ENCODE data around the gene SETD7. TPM values are rescaled to one million over a fixed set of nuclear protein-coding genes. Genes with fewer than 3 reads are reported as not detected.
"Not testable (repeated sequence)": the region's sequence is repeated elsewhere in the genome, so short reads cannot be mapped to it uniquely, and the experiment has no call there.

SETD7 gene
- polyA plus RNA-seq, 4 donors: 11.6 to 32.3 (median 15.4) TPM

DNA sequence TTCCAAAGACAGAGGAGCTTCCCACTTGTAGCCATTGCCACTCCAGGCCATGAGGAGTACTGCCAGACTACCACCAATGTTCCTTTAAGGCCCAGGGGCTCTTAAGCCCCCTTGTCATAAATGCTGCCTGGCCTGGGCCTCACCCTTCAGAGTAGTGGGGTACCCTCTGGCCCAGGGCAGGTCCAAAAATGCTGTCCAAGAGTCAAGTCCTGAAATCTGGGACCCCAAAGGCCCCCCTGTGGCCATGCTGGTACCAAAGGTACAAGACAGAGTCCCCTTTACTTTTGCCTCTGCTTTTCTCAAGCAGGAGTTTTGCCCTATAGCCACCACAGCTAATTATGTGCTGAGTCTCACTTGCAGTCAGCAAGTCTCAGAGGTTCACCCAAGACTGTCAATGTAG, 85.7 kb downstream of the SETD7 start:
- no peak for DNase-seq (ENCODE audit: low read depth in 4 of 4, low spot score in 3 of 4)

- no peak for DNase-seq (ENCODE audit: low read depth in 4 of 4, low spot score in 3 of 4)
Measured at GRCh38 chr4:139469869-139470268, 86.2 kb downstream of the SETD7 start.

DNA sequence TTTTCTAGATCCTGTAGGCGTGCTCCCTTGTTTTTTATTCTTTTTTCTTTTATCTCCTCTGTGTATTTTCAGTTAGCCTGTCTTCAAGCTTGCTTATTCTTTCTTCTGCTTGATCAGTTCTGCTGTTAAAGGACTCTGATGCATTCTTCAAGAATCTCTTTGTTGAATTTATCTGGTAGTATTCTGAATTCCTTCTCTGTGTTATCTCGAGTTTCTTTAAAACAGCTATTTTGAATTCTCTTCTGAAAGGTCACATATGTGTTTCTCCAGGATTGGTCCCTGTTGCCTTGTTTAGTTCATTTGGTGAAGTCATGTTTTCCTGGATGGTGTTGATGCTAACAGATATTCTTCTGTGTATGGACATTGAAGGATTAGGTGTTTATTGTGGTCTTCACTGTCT, 86.8 kb downstream of the SETD7 start:
- no peak for DNase-seq (ENCODE audit: low read depth in 4 of 4, low spot score in 3 of 4)

- not testable (repeated sequence) for DNase-seq (ENCODE audit: low read depth in 4 of 4, low spot score in 3 of 4)
Measured at GRCh38 chr4:139468756-139469155, 87.3 kb downstream of the SETD7 start.

DNA sequence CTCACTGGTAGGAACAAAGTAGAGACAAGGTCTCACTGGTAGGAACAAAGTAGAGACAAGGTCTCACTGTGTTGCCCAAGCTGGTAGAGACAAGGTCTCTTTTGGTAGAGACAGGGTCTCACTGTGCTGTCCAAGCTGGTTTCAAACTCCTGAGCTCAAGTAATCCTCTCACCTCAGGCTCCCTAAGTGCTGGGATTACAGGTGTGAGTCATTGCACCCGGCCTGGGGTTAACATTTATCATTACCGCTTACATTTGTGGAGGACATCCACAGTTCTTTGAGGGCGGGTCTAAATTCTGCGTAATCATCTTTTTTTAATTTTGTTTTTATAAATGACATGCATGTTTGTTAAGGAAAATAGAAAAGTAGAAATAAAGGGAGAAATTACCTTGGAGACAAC, 90.1 kb downstream of the SETD7 start:
- no peak for DNase-seq (ENCODE audit: low read depth in 4 of 4, low spot score in 3 of 4)

- not testable (repeated sequence) for DNase-seq (ENCODE audit: low read depth in 4 of 4, low spot score in 3 of 4)
Measured at GRCh38 chr4:139464512-139464911, 91.5 kb downstream of the SETD7 start.

DNA sequence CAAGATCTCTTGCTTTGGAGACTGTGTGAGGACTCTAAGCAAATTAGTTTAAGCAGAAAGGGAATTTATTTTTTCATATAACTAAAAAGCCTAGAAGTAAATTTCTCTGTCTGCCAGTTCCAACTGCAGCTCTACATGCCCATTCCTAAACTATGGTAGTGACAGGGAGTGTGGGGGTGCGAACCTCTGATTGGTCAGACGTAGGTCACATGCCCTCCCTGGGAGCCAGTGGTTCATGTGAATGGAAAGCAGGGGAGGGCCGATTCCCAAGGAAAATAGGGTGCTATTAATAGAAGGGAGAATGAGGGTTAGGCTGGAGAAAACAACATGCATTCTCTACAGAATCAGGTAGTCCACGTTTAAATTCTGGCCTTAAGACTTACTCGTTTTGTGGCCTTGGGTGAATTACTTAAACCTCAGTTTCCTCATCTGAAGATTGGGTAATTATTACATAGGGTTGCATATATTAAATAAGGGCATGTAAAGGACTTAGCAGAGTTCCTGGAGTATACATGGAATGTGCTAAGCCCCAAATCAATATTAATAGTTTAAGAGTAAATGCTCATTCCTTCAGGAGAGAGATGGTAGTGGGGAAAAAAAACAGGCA, 94.9 kb downstream of the SETD7 start:
- DNase-seq (ENCODE audit: low read depth in 4 of 4, low spot score in 3 of 4): no peak

GRCh38 chr4:139460565-139460964, 95.5 kb downstream of the SETD7 start:
- DNase-seq (ENCODE audit: low read depth in 4 of 4, low spot score in 3 of 4): no peak

- DNase-seq (ENCODE audit: low read depth in 4 of 4, low spot score in 3 of 4): no peak
Measured at GRCh38 chr4:139458999-139459398, 97.0 kb downstream of the SETD7 start.

- DNase-seq (ENCODE audit: low read depth in 4 of 4, low spot score in 3 of 4): no peak
Measured at GRCh38 chr4:139458543-139458942, 97.5 kb downstream of the SETD7 start.

- DNase-seq (ENCODE audit: low read depth in 4 of 4, low spot score in 3 of 4): no peak
Measured at GRCh38 chr4:139457318-139457717, 98.7 kb downstream of the SETD7 start.

GRCh38 chr4:139455126-139455538, 100.9 kb downstream of the SETD7 start:
- no peak for DNase-seq (ENCODE audit: low read depth in 4 of 4, low spot score in 3 of 4)

GRCh38 chr4:139454111-139455045, 101.6 kb downstream of the SETD7 start, which contains the start of gene RAB33B:
Gene RAB33B, plus strand, starts transcription at chr4:139454121. Its CDS starts 75 bp downstream, at chr4:139454196.
- DNase-seq (ENCODE audit: low read depth in 4 of 4, low spot score in 3 of 4): peak; percentile 2 to 47 (median 7)

GRCh38 chr4:139453371-139454110, 102.5 kb downstream of the SETD7 start:
- peak; percentile 90 to 94 (median 92) for DNase-seq (ENCODE audit: low read depth in 4 of 4, low spot score in 3 of 4)

DNA sequence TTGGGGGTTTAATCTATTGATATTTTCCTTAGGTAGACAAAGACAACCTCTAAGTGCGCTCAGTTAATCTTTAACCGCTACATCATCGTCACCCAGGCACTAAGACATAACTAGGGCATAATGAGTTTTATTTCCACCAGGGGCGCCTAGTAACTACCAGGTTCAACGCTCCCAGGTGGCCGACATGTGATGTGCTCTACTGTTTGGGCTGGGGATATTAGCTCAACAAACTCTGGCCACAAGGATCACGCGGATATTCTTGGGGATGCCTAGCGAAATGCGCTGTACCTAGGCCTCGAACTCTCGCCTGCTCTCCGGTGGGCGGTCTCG, 103.0 kb downstream of the SETD7 start:
- peak; percentile 31 to 62 (median 49) for DNase-seq (ENCODE audit: low read depth in 4 of 4, low spot score in 3 of 4)

- DNase-seq (ENCODE audit: low read depth in 4 of 4, low spot score in 3 of 4): no peak
Measured at GRCh38 chr4:139451997-139452396, 104.0 kb downstream of the SETD7 start.

- DNase-seq (ENCODE audit: low read depth in 4 of 4, low spot score in 3 of 4): no peak
Measured at GRCh38 chr4:139450586-139450985, 105.4 kb downstream of the SETD7 start.

- DNase-seq (ENCODE audit: low read depth in 4 of 4, low spot score in 3 of 4): not testable (repeated sequence)
Measured at GRCh38 chr4:139447078-139447477, 108.9 kb downstream of the SETD7 start.
